22Rv1 (cell line): Measurements from ENCODE around the gene SPOCK1.

Source experiments
- CTCF ChIP-seq: fragments of 450-650 bp; IDR thresholded peaks from 2 replicates; pipeline ENCODE4 v1.5.1; 2017; ENCODE audit warnings: mild to moderate bottlenecking
- ZFX ChIP-seq: fragments of 450-650 bp; IDR thresholded peaks from 2 replicates; pipeline ENCODE4 v1.6.1; 2017; ENCODE audit warnings: antibody characterized with exemption, borderline replicate concordance

GRCh38 chr5:137470921-137471220 is 28.3 kb downstream of the SPOCK1 start:
- TF ChIP-seq CTCF (no peak), ZFX (no peak)
